ENCODE data around the gene AHCYL2.

DNA sequence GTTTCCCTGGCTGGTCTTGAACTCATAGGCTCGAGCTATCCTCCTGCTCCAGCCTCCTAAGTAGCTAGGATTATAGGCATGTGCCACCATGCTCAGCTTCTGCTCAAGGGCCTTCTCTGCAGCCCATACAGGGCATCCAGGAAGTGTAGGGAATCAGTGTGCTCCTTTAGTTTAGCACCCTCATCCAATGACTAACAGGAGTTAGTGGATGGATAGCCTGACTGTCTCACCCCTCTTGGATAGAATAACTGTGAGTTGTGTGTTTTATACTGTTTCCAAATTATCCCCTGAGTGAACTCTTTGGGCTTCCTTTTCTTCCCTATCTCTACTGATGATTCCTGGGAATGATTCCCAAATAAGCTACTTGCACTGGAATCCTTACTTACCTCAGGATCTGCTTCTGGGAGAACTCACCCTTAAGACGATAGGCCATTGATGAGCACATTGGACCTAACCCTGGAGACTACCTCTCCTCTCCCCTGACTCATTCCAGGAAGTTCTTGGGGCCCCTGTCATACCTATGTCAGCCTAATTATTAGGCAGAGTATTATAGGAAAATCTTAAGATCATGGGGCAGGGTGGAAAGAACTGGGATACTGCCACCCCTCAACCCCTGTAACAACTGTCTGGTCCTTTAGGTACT, 227.9 kb downstream of the AHCYL2 start:
- TF ChIP-seq ELF4 (IDR thresholded peaks at IDR 0.05) (no peak), SUZ12 (IDR thresholded peaks at IDR 0.05) (no peak), SP1 (IDR thresholded peaks at IDR 0.05) (no peak), FOXA1 (IDR thresholded peaks at IDR 0.05) (no peak), CTBP1 (IDR thresholded peaks at IDR 0.05; ENCODE audit: borderline replicate concordance) (no peak)

All from HEK293T (cell line).